Muscle of leg (tissue), 11 donors: ENCODE measurements around the gene CPXM2. TPM values are rescaled to one million over a fixed set of nuclear protein-coding genes. Genes with fewer than 3 reads are reported as not detected.

Experiments
- DNase-seq: peaks from one replicate; pipeline ENCODE4 v3.0.0; 2013
- H3K27ac ChIP-seq: one replicate; pipeline ENCODE4 v1.5.1; 2013; ENCODE audit warnings: mild to moderate bottlenecking, low read length, control low read depth
- H3K27me3 ChIP-seq: one replicate; pipeline ENCODE4 v1.6.1; 2013; ENCODE audit warnings: low read length; ENCODE audit not compliant: control insufficient read depth, insufficient read depth
- H3K36me3 ChIP-seq: one replicate; pipeline ENCODE4 v1.6.1; 2013; ENCODE audit warnings: low read length; ENCODE audit not compliant: control insufficient read depth, insufficient read depth
- H3K4me1 ChIP-seq: one replicate; pipeline ENCODE4 v1.6.1; 2013; ENCODE audit warnings: low read length; ENCODE audit not compliant: control insufficient read depth, insufficient read depth
- H3K4me3 ChIP-seq: one replicate; pipeline ENCODE4 v1.5.1; 2013; ENCODE audit warnings: low read length, control low read depth
- H3K9me3 ChIP-seq: replicated peaks from 2 replicates; pipeline ENCODE4 v1.6.1; 2013; ENCODE audit warnings: low read depth, low read length; ENCODE audit not compliant: control insufficient read depth
- WGBS: methylation state at CpG from one replicate; pipeline ENCODE4 v1.1.5; 2013; ENCODE audit warnings: missing lambda C conversion rate; ENCODE audit not compliant: insufficient coverage; 5-methylcytosine and 5-hydroxymethylcytosine counted together
- polyA plus RNA-seq, 8 donors: library from polyadenylated mRNA; unstranded; fragments of 120-200 nt; gene quantifications; one replicate each; pipeline versions ENCODE4 v1.2.1 to v1.2.3, GENCODE V29; 2013; ENCODE audit warnings: inconsistent platforms in 1 of 8, low replicate concordance in 1 of 8; ENCODE audit not compliant: insufficient read length in 8 of 8, insufficient read depth in 1 of 8
- total RNA-seq: library from RNA; stranded (reverse); fragments of 120-200 nt; gene quantifications from one replicate; pipeline ENCODE4 v1.2.4, GENCODE V29; 2013

CPXM2 gene
- total and polyA plus RNA-seq, 9 donors = 0.24 to 12.3 (median 3.3) TPM

GRCh38 chr10:123854003-123854402 is 37.6 kb downstream of the CPXM2 start:
- H3K4me1 ChIP-seq = peaks cover 3% of the 10 kb centered on the region
- peaks cover 9% of the 10 kb centered on the region for H3K27me3 ChIP-seq
- H3K4me3 ChIP-seq = no peak overlapping the region
- no peak overlapping the region for H3K27ac ChIP-seq
- H3K36me3 ChIP-seq = no peaks in the 10 kb centered on the region
- DNase-seq = no peak
- no peaks in the 10 kb centered on the region for H3K9me3 ChIP-seq
- 50% methylated on average over 2 of the region's 4 CpGs for WGBS

GRCh38 chr10:123852411-123852951 is 39.1 kb downstream of the CPXM2 start:
- Histone ChIP-seq H3K36me3 (no peaks in the 10 kb centered on the region), H3K4me3 (no peak overlapping the region), H3K27me3 (peaks cover 7% of the 10 kb centered on the region), H3K27ac (no peak overlapping the region), H3K4me1 (no peaks in the 10 kb centered on the region), H3K9me3 (no peaks in the 10 kb centered on the region)
- DNase-seq = no peak
- 75% methylated on average over 5 of the region's 7 CpGs for WGBS

GRCh38 chr10:123848564-123849457 is 42.8 kb downstream of the CPXM2 start:
- WGBS = no CpG with 5 or more reads among the region's 5 CpGs
- H3K36me3 ChIP-seq = no peaks in the 10 kb centered on the region
- H3K4me3 ChIP-seq = no peak overlapping the region
- H3K27ac ChIP-seq = no peak overlapping the region
- no peaks in the 10 kb centered on the region for H3K4me1 ChIP-seq
- H3K27me3 ChIP-seq = peaks cover 3% of the 10 kb centered on the region
- no peak for DNase-seq
- no peaks in the 10 kb centered on the region for H3K9me3 ChIP-seq

GRCh38 chr10:123847686-123848432 is 43.7 kb downstream of the CPXM2 start:
- H3K4me1 ChIP-seq = no peaks in the 10 kb centered on the region
- H3K27me3 ChIP-seq = peaks cover 3% of the 10 kb centered on the region
- no peaks in the 10 kb centered on the region for H3K9me3 ChIP-seq
- no peak overlapping the region for H3K27ac ChIP-seq
- H3K4me3 ChIP-seq = no peak overlapping the region
- WGBS = no CpG with 5 or more reads among the region's 5 CpGs
- no peaks in the 10 kb centered on the region for H3K36me3 ChIP-seq
- peak; percentile 50 for DNase-seq

- 78% methylated on average over 1 of the region's 4 CpGs for WGBS
- H3K27me3 ChIP-seq = peaks cover 9% of the 10 kb centered on the region
- no peaks in the 10 kb centered on the region for H3K9me3 ChIP-seq
- H3K27ac ChIP-seq = no peak overlapping the region
- no peak overlapping the region for H3K4me3 ChIP-seq
- DNase-seq = peak; percentile 54
- H3K4me1 ChIP-seq = no peaks in the 10 kb centered on the region
- H3K36me3 ChIP-seq = no peaks in the 10 kb centered on the region
Measured at GRCh38 chr10:123843835-123844234, 47.8 kb downstream of the CPXM2 start.

GRCh38 chr10:123842692-123843385 is 48.8 kb downstream of the CPXM2 start:
- H3K4me1 ChIP-seq = no peaks in the 10 kb centered on the region
- H3K27me3 ChIP-seq = peaks cover 14% of the 10 kb centered on the region
- no peak overlapping the region for H3K4me3 ChIP-seq
- H3K36me3 ChIP-seq = no peaks in the 10 kb centered on the region
- H3K9me3 ChIP-seq = no peaks in the 10 kb centered on the region
- no peak for DNase-seq
- WGBS = 71% methylated on average over 4 of the region's 9 CpGs
- no peak overlapping the region for H3K27ac ChIP-seq

GRCh38 chr10:123841560-123841959 is 50.0 kb downstream of the CPXM2 start:
- H3K9me3 ChIP-seq = no peaks in the 10 kb centered on the region
- H3K4me1 ChIP-seq = no peaks in the 10 kb centered on the region
- WGBS = 100% methylated on average over 1 of the region's 2 CpGs
- H3K4me3 ChIP-seq = no peak overlapping the region
- no peak overlapping the region for H3K27ac ChIP-seq
- DNase-seq = no peak
- H3K27me3 ChIP-seq = peaks cover 22% of the 10 kb centered on the region
- no peaks in the 10 kb centered on the region for H3K36me3 ChIP-seq

- Histone ChIP-seq H3K9me3 (no peaks in the 10 kb centered on the region), H3K27ac (no peak overlapping the region), H3K4me3 (no peak overlapping the region), H3K4me1 (no peaks in the 10 kb centered on the region), H3K27me3 (peaks cover 26% of the 10 kb centered on the region), H3K36me3 (no peaks in the 10 kb centered on the region)
- DNase-seq = no peak
- WGBS = no CpG with 5 or more reads among the region's 9 CpGs
Measured at GRCh38 chr10:123841115-123841514, 50.5 kb downstream of the CPXM2 start.

GRCh38 chr10:123840714-123841113 is 50.9 kb downstream of the CPXM2 start:
- Histone ChIP-seq H3K27me3 (peaks cover 29% of the 10 kb centered on the region), H3K4me1 (no peaks in the 10 kb centered on the region), H3K27ac (no peak overlapping the region), H3K36me3 (no peaks in the 10 kb centered on the region), H3K4me3 (no peak overlapping the region), H3K9me3 (no peaks in the 10 kb centered on the region)
- DNase-seq = no peak
- WGBS = 46% methylated on average over 1 of the region's 4 CpGs
